Keratinocyte (primary cell): ENCODE measurements around the gene CNEP1R1.

Experiments
- CTCF ChIP-seq, 3 experiments: IDR thresholded peaks in 1 of 3; conservative IDR thresholded peaks in 1 of 3; optimal IDR thresholded peaks in 1 of 3; 2 replicates in 2 of 3; 3 replicates in 1 of 3; pipeline versions ENCODE3 to v1.5.1; 2011; ENCODE audit warnings: low read length in 3 of 3, mild to moderate bottlenecking in 3 of 3, moderate library complexity in 2 of 3, control low read depth in 1 of 3, inconsistent platforms in 1 of 3; ENCODE audit not compliant: insufficient read depth in 2 of 3; ENCODE audit errors: extremely low read depth in 1 of 3
- EZH2 ChIP-seq: IDR thresholded peaks from one replicate; pipeline ENCODE4 v1.6.1; 2012; ENCODE audit warnings: inconsistent platforms, mild to moderate bottlenecking, low read length, moderate library complexity

- no peak for TF ChIP-seq CTCF (optimal IDR thresholded peaks at IDR 0.05 in 1 of 3, IDR thresholded peaks at IDR 0.05 in 1 of 3, conservative IDR thresholded peaks at IDR 0.05 in 1 of 3; ENCODE audit: extremely low read depth in 1 of 3, insufficient read depth in 2 of 3, low read length in 3 of 3)
- TF ChIP-seq EZH2, result no peak
These were observed 18.3 kb downstream of the CNEP1R1 start for GRCh38 chr16:50043358-50043757.
